Ureter (tissue), 1 donor: ENCODE data around the gene MED27. TPM values are rescaled to one million over a fixed set of nuclear protein-coding genes. Genes with fewer than 3 reads are reported as not detected.

Experiments used
- DNase-seq: peaks from one replicate; pipeline ENCODE4 v3.0.0-alpha.2; 2020; ENCODE audit warnings: low spot score
- total RNA-seq: library from RNA; stranded (reverse); gene quantifications from one replicate; pipeline ENCODE4 v1.2.4, GENCODE V29; 2023
- donor health status: DM: yes; HTN: yes; CAD: no.

The MED27 gene
- total RNA-seq, 1 donor from 2014 or later = 25.9 TPM

DNA sequence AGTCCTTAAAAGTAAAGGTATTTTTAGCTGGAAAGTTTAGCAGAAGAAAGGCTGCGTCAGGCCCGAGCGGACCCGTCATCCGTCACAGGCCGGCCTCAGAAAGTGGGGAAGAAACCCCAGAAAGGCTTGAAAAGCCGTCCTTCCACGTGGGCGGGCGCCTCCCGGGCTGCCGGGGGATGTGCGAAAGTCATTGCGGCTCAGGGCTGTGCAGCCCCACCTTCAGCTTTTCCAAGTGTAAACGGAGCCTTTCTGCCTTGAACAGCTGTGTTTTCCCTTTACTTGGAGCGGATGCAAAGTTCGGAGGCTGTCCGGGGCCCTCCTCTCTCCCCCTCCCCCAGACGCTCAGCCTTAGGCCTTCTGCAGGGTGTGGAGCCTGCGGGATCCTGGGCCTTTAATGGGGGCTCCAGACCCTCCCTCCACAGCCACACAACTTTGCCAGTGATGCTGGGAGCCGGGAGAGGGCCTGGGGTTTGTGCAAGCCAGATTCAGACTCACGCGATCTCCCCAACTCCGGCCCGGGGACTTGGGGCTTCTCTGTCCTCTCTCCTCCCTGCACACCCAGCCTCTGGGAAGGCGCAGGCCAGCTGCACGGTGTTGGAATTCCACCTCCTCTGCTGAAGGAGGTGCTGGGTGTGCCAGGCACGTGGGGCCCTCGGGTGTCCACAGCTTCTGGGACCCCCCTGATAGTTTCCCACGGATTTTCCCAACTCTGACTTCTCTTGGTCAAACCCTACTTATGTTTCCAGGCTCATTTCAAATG, 244.3 kb downstream of the MED27 start:
- no peak for DNase-seq

DNA sequence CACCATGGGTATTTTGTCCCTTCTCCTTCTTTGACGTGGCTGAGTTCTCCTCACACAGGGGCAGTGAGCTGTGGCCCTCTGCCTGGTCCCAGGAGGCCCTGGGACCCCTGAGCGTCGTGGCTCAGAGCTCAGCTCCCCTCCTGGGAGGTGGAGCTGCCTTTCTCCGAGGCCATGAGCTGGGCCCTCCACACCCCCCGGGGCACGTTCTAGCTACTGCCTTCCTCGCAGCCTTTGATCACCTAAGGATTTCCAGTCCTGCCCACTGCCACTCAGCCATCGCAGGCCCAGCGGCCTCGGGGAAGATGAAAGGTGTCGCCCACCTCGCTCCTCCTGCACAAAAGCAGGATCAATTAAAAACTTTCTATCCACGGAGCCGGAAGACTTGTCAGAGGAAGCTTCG, 244.9 kb downstream of the MED27 start:
- no peak for DNase-seq

DNA sequence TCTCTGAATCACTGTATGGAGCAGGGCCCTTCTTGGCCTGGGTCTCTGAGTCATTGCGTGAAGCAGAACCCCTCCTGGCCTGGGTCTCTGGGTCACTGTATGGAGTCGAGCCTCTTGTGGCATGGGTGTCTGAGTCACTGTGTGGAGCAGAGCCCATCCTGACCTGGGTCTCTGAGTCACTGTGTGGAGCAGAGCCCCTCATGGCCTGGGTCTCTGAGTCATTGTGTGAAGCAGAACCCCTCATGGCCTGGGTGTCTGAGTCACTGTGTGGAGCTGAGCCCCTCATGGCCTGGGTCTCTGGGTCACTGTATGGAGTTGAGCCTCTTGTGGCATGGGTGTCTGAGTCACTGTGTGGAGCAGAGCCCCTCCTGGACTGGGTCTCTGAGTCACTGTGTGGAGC, 245.8 kb downstream of the MED27 start:
- DNase-seq = no peak

DNA sequence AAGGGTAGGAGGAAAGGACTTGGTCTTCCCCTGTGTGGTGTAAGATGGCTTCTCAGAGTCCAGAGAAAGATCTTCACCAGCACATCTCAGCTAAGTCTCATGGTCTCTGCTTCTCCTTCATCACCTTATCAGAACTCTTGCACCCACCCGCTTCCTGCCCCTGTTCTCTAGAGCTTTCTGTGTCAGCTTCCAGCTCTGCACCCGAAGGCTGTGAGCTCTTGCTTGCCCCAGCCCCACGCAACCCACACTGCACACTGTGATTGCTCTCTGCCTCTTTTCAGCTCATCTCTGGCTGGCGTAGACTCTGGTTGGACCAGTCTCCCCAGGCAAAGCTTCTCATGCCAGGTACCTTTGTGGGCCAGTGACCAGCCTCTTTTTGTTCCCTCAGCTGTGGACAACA, 246.6 kb downstream of the MED27 start:
- DNase-seq = no peak

DNA sequence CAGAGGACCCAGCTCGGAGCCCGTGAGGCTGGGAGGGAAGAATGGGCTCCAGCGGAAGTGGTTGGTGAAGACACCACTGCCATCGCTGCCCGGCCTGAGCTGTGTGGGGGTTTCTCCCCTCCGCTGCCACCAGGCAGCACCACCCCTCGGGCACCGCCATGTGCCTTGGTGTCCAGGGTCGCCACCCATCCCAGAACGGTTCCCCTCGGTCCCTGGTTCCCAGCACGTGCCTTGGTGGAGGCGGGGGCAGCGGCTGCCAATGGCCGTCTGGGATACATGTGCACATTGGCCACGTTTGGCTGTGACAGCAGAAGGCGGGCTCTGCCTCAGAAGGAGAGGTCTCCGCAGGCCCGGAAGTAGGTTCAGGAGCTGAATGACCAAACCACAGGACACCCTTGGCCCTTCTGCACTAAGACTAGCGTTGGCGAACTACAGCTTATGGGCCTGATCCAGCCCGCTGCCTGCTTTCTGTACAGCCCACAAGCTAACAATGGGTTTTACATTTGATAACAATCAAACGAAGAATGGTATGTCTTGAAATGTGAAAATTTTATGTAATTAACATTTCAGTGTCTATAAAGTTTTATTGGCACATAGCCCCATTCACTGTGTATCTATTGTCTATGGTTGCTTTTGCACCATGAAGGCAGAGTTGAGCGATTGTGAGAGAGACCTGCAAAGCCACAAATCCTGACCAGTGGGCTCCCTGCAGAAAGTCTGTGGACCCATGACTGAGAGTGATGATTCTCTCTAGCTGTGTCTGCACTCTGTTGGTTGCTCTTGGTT, 248.1 kb downstream of the MED27 start:
- no peak for DNase-seq

DNA sequence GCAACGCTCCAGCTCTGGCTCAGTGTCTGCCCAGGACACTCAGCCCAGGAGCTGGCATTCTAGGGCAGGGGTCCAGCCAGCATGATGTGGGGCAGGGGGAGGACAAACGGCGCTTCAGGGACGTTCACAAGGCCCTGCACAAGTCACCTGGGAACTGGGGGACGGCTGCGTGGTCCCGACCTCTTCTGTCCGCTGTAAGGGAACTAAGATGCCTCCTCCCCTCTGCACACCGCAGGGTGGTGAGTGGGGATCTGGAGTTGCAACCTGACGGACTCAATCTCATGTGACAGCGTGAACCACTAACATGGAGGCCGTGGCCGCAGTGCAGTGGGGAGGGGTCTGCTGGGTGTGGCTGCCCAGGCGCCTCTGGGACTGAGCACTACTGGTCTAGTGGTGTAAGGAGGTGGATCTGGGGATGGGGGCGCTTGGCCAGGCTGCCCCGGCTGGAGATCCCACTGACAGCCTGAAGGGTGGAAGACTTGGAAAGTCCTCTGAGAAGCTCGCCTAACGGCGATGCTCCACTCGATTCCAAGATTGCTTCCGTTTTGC, 251.8 kb downstream of the MED27 start:
- no peak for DNase-seq

DNA sequence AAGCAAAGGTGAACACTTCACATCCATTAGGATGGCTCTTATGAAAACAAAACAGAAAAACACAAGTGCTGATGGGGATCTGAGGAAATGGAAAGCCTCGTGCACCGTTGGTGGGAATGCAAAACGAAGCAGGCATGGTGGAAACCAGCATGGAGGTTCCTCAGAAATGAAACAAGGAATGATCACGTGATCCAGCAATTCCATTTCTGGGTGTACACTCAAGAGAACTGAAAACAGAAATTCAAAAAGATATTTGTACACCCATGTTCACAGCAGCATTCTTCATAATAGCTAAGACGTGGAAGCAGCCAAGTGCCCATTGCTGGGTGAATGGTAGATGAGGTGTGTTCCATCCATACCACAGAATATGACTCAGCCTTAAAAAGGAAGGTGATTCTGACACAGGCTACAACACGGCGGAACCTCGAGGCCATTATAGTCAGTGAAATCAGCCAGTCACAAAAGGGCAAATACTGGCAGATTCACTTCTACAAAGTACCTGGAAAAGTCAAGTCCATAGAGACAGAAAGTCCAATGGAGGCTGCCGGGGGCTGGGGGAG, 252.6 kb downstream of the MED27 start:
- no peak for DNase-seq

DNA sequence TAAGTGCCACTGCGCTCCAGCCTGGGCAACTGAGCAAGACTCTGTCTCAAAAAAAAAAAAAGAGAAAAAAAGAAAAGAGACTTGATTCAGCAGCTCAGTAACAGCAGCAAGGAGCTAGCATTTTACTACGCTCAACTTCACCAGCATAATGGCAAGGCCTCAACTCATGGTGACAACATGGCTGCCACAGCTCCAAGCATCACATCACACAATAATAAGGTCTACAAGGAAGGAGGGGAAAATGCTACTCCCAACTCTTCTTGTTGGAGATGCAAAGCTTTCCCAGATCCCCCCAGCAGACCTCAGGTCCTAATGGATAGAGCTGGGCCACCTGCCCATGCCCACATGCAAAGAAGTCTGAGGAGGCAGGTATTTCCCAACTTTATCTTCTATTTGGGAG, 253.6 kb downstream of the MED27 start:
- no peak for DNase-seq

DNA sequence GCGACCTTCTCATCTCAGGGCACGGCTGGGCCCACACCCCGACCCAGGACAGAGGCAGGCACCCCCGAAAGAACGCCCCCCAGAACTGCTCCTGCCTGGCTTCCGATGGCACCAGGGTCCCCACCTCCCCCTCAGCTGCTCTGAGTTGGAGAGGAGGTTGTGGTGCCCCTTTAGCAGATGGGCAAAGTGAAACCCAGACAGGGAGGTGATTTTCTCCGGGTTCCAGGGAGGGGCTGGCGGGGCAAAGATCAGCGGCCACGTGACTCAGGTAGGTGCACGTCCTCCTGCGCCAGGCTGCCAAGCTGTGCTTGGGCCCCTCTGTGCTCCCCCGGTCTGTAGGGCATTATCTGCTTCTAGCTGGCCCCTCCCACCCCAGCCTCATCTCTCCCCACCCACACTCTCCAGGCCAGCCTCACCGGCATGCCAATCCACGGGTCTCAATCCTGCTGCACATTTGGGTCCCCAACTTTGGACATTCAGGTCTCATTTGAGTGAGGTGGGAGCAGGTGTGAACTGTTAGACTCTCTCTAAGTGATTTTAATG, 254.6 kb downstream of the MED27 start:
- no peak for DNase-seq

DNA sequence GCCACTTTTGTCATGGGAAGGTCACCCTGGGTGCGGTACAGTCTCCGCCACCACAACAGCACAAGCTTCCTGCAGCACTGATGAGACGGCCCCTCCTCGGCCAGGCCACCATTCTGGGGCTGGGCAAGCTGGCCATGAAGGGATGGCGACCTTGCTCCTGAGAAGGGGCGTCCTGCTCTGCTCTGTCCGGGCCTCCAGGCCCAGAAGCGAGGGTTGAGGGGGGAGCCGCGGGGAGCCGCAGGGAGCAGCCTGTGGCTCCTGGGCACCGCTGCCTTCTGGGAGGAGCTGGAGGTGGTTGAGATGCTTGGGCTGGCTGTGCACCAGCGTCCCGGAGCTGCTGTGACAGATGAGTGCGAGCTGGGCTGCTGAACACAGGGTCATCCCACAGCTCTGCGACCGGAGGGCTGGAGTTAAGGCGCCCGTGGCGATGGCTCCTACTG, 255.5 kb downstream of the MED27 start:
- no peak for DNase-seq

DNA sequence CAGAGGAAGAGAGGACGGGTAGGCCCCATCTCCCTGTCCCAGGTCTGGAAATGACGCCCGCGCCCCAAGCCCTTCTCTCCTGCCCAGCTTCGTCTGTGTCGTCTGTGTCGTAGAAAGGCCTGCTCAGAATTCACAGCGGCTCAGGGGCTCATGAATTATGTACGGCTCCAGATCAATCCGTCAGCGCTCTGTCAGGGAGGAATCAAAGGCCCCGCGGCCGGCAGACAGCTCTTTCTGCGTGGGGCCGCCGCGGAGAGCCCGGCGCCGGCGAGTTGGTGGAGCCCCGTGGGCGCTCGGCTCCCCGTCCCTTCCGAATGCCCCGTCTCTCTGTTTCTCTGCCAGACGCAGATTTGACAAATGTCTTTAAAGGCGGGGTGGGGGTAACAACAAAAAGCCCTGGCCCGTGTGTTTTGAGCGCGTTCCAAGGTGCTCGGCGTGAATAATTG, 255.9 kb downstream of the MED27 start:
- DNase-seq = no peak

DNA sequence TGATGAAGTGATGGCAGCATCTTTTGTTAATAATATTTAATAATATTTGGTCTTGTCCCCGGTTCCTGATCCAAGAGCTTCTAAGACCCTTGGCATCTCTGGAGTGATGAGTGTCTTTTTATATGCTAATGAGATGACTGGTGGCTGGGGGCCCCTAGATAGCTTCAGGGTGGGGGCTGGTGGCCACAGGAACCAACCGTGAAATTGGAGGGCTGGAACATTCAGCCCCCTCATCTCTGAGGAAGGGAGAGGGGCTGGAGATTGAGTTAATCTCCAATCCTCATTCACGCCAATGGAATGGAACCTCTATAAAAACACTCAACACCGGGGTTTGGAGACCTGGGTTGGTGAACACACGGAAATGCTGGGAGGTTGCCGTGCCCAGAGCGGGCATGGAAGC, 261.6 kb downstream of the MED27 start:
- no peak for DNase-seq

DNA sequence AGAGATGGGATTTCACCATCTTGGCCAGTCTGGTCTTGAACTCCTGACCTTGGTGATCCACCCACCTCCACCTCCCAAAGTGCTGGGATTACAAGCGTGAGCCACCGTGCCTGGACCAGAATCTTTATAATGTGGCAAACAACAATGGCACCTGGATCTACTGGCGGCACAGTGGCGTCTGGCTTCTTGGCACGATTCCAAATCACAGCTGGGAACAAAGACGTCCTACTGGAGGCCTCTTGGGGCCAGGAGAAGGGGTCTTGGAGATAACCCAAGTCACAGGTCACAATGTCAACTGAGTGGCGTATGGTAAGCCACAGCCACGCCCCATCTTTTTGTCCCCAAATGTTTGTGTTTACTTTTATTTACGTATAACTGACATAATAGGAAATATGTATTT, 262.0 kb downstream of the MED27 start:
- DNase-seq = no peak

DNA sequence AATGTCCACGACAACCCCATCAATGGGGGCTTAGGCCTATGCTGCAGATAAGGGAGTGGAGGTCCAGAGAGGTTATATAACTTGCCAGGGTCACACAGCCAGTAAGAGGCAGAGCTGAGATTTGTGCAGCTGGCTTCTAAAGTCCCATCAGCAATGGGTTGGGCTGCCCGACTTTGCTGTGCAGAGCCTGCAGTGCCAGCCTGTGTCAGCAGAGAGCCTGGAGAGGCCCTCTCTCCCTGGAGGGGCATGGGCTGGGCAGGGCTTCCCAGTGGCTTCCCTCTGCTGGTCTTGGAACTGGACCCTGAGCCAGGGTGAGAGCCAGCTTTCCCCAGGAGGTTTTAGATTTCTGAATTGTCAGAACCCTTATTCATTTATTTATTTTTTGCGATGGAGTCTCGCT, 262.6 kb downstream of the MED27 start:
- DNase-seq = no peak

DNA sequence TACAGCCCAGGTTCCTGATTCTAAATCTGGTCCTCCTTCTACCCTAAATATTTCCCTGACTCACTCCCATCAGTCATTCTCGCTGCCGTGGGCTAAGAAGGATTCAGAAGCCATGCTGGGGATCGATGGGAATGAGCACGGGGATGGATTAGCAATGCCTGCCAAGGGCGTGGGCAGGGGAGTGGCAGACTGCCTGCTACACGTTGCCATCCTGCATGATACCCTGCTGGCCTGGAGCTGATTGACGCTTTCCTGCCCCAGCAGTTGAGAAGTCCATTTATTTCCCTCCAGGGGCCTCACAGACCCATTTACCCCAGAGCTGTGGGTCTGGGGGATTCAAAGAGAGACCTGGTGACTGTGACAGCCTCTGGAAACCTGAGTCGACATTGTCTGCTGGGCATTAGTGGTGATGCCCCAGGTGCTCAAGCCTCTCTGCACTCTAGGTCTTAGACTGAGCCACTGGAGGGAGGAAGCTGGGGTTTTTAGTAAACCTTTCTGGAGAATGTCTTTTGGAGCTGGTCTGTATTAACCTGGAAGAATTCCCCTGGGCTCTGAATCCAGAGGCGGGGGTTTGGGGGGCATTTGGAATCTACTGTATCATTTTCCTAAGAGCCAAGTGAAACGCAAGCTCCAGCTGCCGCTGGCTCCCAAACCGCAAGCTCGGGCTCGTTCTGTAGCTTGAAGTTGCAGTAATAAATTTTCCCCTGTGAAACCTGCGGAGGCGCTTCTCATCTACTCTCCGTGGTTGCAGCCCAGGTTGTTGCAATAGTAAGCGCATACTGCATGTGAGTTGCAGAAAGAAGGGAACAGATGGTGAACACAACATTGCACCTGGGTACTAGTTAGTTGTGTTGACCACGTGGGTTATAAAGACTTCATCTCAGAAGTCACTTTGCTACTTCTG, 263.4 kb downstream of the MED27 start:
- DNase-seq = no peak

DNA sequence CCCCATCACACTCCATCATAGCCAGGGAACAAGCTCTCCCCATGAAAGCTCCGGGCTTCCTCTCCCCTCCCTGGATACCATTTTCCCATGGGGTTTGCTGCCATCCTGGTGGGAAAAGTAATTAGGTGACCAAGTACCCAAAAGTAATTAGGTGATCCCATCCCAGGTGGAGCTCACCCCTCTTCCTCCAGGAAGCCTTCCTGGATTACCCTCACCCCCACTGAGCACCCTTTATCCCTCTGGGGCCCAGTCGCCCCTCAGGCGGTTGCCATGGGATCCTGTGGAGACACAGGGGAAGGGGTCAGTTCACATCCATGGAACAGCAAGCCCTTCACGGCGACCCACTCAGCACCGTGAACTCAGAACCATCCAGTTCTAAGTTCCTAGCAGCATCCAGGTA, 265.0 kb downstream of the MED27 start:
- DNase-seq = no peak

DNA sequence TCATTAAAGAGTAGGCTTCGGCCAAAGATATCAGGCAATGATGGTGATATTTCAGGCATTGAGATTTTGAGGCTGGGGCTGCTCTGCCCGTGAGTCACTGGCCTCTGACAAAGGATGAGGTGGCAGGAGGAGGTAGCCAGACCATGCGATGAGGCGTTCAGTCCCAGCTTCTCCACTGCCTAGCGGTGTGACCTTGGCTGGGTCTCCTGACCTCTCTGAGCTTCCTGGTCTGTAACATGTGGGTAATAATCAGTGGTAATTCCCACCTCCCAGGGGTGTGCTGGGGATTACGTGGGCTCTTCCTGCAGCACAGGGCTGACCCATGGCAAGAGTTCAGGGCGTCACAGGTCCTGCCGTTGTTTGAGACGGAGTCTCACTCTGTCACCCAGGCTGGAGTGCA, 266.6 kb downstream of the MED27 start:
- DNase-seq = no peak

DNA sequence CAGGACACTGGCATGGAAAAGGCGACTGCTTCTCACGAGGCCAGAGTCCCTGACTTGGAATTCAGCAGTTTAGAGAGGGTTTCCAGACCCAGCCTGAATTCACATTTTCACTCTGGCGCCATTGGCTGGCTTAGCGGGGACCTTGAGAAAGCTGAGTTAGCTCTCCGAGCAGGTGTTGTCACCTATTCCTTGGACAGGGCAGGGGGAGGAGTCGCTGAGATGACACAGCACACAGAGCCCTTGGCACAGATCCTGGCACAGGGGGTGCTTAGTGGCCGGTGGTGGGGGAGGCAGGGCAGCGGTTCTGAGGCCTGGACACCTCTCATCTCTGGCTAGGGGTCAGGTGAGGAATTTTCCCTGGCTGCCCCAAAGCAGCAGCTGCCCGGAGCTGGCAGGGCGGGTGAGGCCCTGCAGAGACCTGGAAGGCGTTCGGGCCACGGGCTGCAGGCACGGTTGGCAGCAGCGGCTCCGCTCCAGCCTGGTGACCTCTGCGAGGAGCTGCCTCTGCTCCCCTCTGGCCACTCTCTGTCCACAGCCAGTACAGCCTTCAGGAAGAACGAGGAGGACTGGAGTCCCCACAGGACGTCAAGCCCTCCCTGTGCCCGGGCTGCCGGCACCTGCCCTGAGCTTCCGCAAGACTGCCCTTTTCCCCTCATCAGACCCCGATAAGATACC, 267.4 kb downstream of the MED27 start:
- no peak for DNase-seq

DNA sequence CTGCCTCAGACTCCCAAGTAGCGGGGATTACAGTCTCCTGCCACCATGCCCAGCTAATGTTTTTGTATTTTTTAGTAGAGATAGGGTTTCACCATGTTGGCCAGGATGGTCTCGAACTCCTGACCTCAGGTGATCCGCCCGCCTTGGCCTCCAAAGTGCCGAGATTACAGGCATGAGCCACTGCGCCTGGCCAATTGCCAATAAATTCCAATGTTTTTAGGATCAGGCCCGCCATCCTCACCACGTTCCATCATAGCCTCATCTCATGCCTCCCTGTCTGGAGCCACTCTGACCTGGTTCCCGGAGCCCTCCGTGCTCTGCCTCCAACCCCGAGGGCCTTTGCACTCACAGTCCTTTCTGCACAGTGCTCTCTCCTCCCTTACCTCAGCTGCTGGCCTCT, 268.3 kb downstream of the MED27 start:
- no peak for DNase-seq

DNA sequence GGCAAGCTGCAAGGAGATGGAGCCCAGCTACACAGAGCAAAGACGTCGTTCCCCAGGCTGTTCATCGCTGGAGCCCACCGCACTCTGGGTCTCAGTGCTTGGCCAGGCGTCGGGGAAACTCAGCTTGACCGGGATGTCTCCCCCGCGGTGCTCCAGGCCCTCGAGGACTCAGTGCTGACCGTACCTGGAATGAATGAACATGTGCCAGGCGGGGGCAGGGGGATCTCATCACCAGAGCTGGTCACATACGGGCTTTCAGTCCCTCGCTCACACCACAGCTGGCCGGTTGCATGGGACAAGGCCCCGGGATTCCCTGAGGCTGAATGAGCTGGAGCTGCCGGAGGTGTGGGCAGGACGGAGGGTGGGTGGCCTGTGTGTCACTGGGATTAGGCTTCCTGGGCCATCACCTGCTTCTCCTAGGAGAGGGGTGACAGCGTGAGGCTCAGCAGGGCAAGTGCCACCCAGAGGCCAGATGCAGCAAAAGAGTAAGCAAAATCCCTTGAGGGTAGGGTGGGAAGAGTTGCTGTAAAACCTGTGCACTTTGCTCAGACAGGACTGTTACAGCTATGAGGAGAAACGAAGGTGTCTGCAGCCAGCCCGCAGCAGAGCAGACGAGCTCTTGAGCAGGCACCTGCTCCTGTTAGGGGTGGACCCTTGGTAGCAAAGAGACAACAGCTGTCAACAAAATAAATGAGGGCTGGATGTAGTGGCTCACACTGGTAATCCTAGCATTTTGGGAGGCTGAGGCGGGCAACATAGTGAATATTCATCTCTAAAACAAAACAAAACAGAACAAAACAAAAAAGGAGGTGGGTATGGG, 269.1 kb downstream of the MED27 start:
- DNase-seq = no peak
